Measurements from ENCODE around the gene GPC1.

GPC1 gene

DNA sequence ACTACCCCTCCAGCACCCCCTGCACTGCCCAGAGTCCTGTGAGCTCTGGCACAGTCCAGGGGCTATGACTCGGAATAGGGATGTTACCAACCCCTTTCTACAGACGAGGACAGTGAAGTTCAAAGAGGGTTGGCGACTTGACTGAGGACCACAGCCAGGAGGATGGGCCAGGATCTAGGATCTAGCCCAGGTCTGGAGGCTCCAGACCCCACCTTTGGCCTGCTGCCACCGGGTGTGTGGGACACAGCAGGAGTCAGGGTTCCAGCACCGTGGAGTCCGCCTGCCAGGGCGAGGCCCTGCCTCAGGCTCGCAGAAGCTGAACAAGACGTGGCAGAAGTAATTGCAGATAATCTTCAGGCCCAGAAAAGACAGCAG lies 37.9 kb upstream of the GPC1 start:
- no peak for DNase-seq

DNA sequence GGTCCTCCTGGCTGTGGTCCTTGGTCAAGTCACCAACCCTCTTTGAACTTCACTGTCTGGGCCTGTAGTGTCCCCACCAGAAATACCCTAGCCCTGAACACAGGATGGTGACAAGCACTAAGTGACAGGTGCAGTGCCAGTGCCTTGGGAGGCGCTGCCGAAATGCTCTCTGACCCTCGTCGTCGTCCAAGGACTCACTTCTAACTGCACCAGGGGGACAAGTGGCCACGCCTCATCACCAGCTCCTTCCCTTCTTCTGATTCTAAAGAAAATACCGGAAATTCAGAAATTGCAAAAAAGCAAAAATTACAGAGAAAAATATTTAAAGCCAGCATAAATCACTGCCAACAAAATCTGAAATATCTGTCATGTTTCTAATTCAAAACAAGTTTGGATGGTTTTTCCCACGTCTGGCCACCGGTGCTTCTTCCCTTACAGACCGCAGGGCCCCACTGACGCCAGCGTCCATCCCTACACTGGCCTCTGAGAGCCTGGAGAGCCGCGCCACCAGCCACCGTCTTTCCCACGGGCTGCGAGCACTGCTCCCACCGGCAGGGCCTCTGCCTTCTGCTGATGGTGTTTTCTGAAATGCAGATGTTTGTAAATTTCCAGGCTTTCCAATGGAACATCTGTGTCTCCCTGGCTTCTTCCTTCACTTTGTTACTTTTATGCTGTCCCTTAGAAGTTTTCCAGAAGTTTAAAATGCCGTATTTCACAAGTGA lies 37.4 kb upstream of the GPC1 start:
- DNase-seq = no peak

- no peak for DNase-seq
Measured at GRCh38 chr2:240398661-240399267, 36.7 kb upstream of the GPC1 start.

DNA sequence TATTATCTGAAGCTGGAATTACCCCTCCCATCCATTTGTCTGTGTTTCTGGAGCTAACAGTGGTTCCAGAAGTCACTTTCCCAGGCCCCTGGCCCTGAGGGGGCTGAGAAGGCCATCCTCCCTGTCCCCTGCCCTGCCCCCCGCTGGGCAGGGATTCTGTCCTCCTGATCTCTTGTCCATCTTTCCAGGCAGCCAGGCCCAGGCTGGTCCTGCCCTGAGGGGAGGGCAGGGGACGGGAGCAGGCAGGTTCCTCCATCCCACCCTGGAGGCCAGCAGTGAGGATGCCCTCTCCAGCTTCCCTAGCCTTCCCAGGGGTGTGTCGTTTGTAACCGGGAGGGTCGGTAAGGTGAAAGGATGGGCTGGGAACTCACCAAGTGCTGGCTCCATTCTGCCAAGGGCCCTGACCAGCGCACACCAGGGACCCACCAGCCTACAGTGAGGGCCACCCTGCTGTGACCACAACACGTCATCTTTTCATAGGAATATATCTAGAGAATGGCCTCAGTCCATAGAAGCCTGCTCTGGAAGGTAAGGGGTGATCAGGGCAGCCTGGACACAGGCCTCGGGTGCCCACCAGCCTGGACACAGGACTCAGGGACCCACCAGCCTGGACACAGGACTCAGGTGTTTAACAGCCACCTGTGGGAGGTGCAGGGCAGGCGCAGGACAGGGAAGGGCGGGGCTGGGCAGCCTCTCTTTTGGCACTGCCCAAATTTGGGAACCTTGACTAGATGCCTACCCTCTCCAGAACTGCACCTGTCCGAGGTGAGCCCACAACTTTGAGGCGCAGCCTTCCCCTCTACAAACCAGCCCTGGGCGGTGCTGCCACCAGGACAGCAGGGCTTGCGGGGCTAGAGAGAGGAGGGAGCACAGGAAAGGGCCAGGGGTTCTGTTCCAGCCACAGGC lies 35.8 kb upstream of the GPC1 start:
- no peak for DNase-seq

- no peak for DNase-seq
Measured at GRCh38 chr2:240400371-240401161, 34.9 kb upstream of the GPC1 start.

- DNase-seq = no peak
Measured at GRCh38 chr2:240401308-240401707, 34.2 kb upstream of the GPC1 start.

DNA sequence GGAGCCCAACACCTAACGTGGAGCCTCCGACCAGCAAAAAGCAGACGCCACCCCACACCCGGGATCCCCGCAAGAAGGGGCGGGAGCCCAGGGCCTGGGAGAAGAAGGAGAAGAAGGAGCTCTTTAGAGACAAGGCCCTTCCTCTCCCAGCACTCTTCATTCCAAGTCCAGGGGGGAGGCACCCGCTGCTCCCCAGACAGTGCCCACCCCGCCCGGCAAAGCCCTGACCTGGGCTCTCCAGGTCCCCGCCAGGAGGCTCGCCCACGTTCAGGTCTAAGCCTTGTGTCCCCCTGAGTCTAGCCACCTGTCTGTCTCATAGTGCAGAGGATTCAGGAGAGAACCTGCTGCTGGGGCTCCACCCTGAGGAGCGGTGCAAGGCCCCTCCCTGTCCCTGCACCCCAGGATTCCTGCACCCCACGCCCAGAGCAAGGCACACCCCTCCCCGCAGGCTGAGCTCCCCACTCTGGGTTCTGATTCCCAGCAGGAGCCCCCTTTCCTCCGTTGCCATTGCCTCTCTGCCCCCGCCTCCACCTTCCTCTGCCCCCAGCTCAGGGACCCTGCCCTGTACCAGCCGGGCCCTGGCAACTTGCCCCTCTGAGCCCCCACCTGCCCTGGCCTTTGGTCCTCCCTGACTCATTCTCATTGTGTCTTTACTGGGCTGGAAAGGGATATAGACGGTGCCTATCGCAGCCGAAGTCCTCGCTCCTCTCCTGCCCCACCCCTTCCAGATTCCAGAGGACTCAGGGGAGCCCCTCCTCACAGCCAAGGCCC lies 33.5 kb upstream of the GPC1 start:
- DNase-seq = no peak

DNA sequence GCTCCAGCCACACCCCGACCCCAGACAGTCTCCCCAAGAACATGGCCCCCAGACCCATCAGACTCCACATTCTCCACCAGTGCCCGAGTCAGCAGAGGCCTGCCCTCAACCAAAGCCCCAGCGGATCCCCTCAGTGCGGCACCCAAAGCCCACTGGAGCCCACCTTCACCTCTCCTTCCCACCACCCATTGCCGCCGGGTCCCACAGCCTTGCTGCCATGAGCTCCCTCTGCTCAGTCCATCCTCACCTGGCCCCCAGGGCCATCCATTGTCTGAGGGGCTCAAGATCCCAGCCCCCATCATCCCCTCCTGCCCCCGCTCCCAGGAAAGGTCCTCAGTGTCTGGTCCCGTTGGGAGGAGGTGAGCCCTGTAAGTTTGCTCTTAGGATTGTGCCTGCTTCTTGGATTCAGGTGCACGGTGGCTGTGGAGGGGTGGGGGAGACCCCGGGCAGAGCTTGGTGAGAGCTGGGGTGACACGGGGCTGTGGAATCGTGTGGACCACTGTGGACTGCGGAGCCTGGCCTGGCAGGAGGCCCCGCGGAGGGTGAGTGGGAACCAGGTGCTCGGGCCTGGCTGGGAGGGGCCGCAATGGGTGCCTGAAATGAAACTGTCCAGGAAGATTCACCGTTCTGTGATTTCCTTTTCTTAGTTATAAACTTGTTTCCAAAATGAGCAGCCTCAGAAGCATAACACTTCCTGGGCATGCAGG lies 32.7 kb upstream of the GPC1 start:
- no peak for DNase-seq

DNA sequence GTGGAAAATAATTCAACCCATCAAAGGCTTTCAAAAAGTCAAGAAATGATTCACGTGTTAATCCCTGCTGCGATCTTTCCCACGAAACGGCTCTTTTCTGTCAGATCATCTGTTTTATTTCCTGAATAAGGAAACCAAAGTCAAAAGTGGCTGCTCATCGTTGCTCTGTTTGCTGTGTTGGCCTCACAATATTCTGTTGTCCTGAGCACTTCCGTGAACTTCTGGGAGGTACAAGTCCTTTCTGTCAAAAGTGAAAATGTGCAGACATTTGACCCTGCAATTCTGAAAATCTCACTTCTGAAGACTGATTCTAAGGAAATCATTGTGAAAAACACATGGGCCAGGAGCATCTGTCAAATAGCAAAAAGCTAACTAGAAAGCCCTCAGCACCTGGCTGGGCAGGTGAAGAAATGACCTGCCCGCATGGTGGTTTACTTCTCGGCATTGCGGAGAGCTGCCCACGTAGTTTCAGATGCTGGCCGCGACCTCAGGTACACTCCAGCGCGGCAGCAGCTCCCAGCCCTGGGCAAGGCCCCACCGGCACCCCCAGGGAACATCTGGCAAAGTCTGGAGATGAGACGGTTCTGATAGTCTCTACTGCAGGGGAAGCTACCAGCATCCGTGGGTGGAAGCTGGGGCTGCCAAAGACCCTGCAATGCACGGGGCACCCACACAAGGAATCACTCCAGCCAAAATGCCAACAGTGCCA lies 31.9 kb upstream of the GPC1 start:
- DNase-seq = no peak

DNA sequence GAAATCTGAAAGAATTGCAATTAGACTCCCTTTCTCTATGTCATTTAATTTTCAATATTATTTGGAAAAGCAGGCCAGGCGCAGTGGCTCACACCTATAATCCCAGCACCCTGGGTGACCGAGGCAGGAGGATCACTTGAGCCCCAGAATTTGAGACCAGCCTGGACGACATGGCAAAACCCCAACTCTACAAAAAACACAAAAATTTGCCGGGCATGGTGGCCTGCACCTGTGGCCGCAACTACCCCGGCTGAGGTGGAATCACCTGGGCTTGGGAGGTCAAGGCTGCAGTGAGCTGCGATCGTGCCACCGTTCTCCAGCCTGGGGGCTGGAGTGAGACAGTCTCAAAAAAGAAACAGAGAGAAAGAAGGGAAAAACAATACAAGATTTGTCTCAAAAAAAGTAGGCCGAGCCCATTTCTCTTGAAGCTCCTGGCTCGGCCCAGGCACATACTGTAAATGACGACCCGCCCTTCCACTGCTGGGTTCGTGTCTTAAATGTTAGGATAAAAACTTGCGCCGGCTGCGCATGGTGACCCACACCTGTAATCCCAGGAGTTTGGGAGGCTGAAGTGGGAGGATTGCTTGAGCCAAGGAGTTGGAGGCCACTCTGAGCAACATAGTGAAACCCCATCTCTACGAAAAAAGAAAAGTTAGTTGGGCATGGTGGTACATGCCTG lies 31.1 kb upstream of the GPC1 start:
- DNase-seq = no peak

DNA sequence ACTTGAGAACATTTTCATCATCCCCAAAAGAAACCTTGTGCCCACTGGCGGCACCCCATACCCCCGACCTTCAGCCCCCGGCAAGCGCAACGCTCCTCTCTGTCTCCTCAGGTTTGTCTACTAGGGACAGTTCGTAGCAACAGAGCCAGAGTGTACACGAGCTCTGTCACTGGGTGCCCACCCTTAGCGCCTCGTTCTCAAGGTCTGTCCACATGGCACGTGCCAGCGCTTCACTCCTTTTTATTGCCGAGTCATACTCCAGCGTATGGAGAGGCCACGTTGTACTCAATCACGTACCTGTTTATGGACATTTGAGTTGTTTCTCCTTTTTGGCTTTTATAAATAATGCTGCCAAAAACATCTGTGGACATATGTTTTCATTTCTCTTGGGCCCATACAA lies 30.3 kb upstream of the GPC1 start:
- no peak for DNase-seq

GRCh38 chr2:240405684-240406313 lies 29.7 kb upstream of the GPC1 start:
- no peak for DNase-seq

DNA sequence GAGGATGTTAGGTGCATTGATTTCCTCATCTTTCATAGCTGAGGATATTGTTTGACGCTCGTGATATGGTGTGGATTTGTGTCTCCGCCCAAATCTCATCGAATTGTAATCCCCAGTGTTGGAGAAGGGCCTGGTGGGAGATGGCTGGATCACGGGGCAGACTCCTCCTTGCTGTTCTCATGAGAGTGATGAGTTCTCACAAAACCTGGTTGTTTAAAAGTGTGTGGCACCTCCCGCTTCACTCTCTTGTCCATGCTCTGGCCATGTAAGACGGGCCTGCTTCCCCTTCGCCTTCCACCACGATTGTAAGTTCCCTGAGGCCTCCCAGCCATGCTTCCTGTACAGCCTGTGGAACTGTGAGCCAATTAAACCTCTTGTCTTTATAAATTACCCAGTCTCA lies 28.4 kb upstream of the GPC1 start:
- DNase-seq = no peak

DNA sequence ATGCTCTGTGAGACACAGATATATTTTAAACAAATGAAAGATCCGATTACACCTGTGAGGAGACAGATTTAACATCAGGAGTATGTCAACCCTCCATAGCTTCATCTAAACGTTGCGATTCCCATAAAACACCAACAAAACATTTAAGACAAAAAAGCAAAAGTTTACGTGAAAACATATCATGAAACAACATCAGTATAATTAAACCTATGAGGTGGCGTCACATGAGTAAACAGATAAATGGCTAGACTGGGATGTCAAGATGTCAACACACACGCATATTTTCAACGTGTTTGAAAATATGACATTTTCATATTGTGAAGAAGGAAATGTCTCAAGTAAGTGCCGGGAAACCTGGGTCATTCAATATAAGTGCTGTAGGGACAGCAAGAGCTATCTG lies 25.5 kb upstream of the GPC1 start:
- DNase-seq = no peak

- no peak for DNase-seq
Measured at GRCh38 chr2:240410808-240411207, 24.7 kb upstream of the GPC1 start.

DNA sequence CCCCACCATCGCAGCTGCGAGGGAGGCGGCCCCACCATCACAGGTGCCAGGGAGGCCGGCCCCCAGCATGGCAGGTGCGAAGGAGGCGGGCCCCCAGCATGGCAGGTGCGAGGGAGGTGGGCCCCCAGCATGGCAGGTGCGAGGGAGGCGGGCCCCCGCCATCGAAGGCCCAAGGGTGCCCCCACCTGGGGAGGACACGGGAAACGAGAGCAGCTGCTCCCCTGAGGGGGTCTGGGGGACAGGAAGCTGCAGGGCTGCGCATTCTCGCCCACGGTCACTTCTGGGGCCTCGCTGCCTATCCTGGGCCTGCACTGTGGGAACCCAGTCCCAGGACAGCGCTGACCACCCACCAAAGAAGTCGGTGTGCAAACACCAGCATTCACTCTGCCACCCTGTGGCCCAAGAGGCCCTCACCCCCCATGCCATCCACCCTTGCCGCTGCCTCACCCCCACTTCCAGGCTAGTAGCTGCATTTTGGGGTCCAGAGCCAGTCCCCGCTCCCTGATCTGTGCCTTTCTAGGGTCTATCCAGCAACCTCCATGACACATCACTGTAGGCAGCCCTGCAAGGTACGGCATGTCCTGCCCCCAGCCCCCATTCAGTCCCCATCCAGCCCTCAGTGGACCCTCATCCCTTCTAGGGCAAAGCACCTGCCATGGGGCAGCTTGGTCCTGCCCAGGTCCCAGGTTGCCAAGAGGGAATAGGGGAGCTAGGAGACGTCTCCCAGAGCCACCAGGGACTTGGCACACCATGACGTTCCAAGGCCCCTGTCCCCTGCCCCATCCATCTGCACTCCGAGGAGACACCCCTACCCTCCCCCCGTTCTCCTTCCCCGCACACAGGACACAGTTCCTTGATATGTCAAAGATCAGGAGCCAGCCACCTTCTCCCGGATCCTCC lies 24.0 kb upstream of the GPC1 start:
- DNase-seq = no peak

DNA sequence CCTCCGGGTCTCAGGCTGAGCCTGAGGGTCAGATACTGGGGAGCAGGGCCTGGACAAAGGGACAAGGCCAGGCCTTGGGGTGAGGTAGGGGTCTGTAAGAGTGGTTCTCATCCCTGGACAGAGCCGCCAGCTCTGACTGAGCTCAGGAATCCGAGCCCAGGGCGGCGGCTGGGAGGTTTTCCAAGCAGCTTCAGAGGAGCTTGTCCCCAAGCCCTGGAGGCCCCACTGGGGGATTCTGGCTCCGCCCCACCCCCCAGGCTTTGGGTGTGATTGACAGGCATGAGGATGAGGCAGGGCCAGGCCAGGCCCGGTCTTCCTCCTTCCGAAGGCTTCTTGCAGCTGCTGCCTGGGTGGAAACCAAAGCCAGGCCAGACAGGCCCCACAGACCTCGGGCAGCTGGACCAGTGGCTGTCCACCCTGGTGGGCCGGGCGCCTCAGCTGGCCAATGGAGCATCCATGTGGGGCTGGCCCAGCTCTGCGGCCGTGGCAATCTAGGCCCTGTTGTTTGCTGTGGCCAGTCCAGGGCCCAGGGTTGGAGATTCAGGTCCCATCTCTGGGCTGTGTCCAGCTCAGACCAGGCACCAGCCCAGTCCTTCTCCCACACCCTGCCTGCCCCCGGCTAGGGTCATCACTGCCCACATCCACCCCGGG lies 23.1 kb upstream of the GPC1 start:
- DNase-seq = no peak

All from NCI-H2029 treated with DMSO at 0.1 percent for 48 hours (cell line).